ENCODE measurements around the gene SIX3.

The SIX3 gene

GRCh38 chr2:44931198-44931780 is 10.2 kb upstream of the SIX3 start:
- no peak for DNase-seq

- no peak for DNase-seq
These were observed 9.4 kb upstream of the SIX3 start for GRCh38 chr2:44932079-44932478.

GRCh38 chr2:44932564-44933392 is 8.7 kb upstream of the SIX3 start:
- DNase-seq: no peak

- no peak for DNase-seq
These were observed 8.0 kb upstream of the SIX3 start for GRCh38 chr2:44933434-44933951.

GRCh38 chr2:44934038-44934982 is 7.2 kb upstream of the SIX3 start:
- no peak for DNase-seq

GRCh38 chr2:44934983-44935728 is 6.3 kb upstream of the SIX3 start:
- DNase-seq: no peak

- no peak for DNase-seq
These were observed 5.8 kb upstream of the SIX3 start for GRCh38 chr2:44935729-44936098.

GRCh38 chr2:44936275-44936674 is 5.2 kb upstream of the SIX3 start:
- DNase-seq: no peak

- DNase-seq: no peak
These were observed 4.5 kb upstream of the SIX3 start for GRCh38 chr2:44936715-44937687.

GRCh38 chr2:44937688-44938240 is 3.7 kb upstream of the SIX3 start:
- no peak for DNase-seq

GRCh38 chr2:44938287-44939105 is 3.0 kb upstream of the SIX3 start:
- DNase-seq: no peak

- DNase-seq: no peak
These were observed 2.1 kb upstream of the SIX3 start for GRCh38 chr2:44939106-44940048.

- DNase-seq: no peak
These were observed 1.4 kb upstream of the SIX3 start for GRCh38 chr2:44940049-44940494.

- DNase-seq: no peak
These were observed 604 bp upstream of the SIX3 start for GRCh38 chr2:44940732-44941464.

GRCh38 chr2:44942304-44943030 is 965 bp downstream of the SIX3 start:
- DNase-seq: no peak

- no peak for DNase-seq
These were observed 1.7 kb downstream of the SIX3 start for GRCh38 chr2:44943031-44943692.

GRCh38 chr2:44943693-44944101 is 2.2 kb downstream of the SIX3 start:
- no peak for DNase-seq
